NCI-H82 (cell line): Measurements from ENCODE around the gene ZCCHC13.
"Not testable (repeated sequence)": the region's sequence is repeated elsewhere in the genome, so short reads cannot be mapped to it uniquely, and the experiment has no call there.

ENCODE experiments used
- DNase-seq: peaks from one replicate; lab custom pipeline; 2025; lab: John Stamatoyannopoulos, UW

Gene ZCCHC13

GRCh38 chrX:74324131-74324530 lies 20.2 kb downstream of the ZCCHC13 start:
- no peak for DNase-seq

GRCh38 chrX:74325130-74326059 lies 21.4 kb downstream of the ZCCHC13 start:
- DNase-seq: peak; percentile 77

DNA sequence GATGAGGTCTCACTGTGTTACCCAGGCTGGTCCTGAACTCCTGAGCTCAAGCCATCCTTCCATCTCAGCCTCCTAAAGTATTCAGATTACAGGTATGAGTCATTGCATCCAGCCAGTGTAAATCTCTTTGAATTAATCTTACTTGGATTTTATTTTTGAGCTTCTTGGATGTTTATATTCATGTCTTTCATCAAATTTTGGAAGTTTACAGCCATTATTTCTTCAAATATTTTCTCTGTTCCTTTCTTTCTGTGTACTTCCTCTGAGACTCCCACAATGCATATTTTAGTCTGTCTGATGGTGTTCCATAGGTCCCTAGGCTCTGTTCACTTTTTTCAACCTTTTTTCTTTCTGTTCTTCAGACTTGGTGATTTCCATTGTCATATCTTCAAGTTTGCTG lies 34.9 kb downstream of the ZCCHC13 start:
- DNase-seq: no peak

DNA sequence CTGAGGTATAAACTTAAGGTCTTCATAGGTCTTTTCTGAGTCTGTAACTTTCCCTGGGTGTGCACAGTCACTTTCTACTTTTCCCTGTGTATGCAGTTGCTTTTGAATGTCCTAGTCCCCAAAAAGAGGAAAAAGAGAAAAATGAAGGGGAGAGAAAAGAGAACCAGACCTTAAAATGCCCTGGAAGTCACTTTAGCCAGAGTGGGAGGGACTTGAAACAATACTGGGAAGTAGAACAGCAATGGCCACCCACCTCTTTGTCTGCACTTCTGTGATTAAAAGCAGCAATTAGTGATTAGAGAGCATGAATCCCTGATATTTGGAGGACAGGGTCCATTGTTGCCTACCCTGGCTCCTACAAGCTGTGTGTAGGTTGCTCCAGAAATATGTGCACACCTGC lies 36.1 kb downstream of the ZCCHC13 start:
- no peak for DNase-seq

- not testable (repeated sequence) for DNase-seq
These were observed 38.2 kb downstream of the ZCCHC13 start for GRCh38 chrX:74342211-74342610.

DNA sequence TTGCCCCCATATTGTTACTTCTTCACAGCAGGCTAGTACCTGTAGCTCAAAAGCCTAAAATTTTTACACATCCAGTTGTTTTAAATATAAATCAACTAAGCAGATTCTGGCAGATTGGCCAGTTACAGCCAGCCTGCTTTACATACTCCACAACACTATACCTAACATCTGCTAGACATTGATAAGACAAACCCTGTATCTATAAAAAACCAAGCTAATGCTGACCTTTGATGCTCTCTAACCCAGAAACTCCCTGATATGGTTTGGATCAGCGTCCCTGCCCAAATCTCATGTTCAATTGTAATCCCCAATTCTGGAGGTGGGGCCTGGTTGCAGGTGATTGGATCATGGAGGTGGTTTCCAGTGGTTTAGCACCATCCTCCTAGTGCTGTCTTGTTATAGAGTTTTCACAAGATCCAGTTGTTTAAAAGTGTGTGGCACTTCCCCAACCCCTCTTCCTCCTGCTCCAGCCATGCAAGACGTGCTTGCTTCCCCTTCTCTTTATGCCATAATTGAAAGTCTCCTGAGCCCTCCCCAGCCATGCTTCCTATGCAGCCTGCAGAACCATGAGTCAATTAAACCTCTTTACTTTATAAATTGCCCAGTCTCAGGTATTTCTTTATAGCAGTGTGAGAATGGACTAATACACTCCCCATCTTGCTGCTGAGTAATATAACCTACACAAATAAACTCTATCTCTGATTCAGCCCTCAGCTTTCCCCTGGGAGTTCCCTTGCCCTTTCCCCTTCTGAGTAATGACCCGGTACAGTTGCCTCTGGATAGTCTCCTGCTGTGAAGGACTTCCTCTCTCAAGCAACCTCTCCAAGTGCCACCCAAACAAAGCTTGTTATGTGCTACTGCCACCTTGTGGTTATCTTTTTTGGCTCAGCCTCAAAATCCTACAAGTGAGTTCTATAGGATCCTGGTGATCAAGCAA lies 39.6 kb downstream of the ZCCHC13 start:
- DNase-seq: peak; percentile 83

- DNase-seq: no peak
These were observed 40.3 kb downstream of the ZCCHC13 start for GRCh38 chrX:74344280-74344622.

DNA sequence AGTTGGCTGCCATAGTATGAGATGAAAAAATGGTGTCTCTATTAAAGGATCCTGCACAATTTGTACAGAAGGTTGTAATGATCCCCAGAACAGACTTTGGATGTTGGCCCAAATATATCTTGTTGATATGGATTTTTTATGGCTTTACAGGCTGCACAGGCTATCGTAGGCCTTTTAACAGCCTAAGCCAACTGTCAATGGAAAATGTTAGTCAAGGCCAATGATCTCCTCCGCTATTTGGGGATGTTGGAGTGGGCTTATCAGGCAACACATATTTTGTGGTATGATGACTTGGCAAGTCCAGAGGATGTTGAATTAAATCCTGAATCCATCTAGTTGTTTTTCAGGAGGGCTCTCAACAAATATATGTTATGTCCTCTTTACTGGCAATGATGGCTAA lies 42.1 kb downstream of the ZCCHC13 start:
- DNase-seq: no peak

- no peak for DNase-seq
These were observed 45.4 kb downstream of the ZCCHC13 start for GRCh38 chrX:74349387-74349786.

DNA sequence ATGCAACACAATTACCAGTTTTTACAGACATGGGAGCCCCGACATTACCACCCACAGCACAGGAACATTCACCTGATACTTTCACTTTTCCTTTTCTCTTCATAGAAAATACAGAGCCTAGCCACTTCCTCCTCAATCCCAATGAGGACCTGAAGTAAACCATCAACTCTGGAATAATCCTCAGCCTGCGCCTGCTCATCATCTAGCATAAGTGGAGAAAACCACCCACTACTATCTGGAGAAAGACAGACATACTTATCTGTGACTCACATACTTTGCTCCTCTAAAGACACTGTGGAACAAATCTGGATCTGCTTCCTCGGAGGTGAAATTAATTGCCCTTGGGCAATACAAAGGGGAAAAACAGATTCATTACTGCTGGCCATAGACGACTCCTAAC lies 47.8 kb downstream of the ZCCHC13 start:
- DNase-seq: no peak

DNA sequence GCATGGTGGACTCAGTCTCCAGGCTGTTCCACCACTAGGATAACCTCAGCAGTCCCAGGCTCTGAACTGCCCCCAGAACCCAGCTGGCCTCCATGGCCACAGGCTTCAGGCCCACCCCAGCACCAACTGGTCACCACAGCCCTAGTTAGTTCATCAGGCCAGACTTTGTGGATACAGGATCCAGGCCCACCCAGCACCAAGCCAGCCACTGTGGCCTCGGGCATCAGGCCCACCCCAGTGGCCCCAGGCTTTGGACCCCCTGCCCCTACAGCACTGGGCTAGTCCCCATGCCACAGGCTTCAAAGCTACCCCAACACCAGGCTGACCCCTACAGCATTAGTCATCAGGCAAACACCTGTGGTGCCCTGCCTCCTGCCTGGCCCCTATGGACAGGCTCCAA lies 50.0 kb downstream of the ZCCHC13 start:
- no peak for DNase-seq
